ENCODE data around the gene WNK2.

The WNK2 gene

GRCh38 chr9:93256878-93257807, 73.2 kb downstream of the WNK2 start:
- no peak for DNase-seq

DNA sequence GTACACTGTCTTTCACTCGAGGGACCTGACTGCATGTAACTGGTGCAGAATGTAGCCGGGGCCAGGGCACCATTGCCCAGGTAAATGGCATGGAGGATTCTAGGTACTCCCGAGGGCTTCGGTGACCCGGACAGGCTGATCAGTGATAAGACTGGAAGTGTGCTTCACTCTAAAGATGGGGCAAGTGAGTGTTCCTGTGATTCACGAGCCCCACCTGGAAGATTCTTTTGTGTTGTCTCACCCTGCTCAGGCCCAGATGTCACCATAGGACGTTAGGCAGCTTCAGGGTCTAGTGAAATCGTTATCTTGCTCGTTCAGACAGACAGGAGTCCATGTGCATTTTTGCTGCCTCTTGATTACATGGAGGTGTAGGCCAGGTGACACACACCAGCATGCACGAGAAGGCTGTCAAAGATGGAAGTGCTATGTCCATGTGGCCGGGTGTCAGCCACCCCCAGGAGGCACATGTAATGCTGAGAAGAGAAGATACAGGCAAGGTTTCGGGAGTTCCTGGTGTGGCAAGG, 73.9 kb downstream of the WNK2 start:
- DNase-seq, result no peak

DNA sequence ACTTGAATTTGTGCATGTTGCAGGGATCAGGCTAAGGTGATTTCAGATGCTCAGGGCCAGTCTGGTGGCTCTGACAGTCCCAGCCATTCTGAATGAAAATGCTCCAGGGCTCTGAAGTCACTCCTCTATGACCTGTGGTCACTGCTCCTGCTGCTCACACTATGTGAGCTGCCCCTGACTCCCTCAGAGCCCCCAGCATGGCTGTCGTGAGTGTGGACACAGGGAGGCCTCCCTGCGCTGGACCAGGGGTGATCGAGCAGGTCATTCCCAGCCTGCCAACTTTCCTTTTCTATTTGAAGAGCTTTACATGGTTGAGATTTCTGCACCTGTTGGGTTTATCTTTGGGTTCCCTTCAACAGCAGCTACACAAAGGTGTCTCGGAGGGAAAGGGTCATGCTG, 74.5 kb downstream of the WNK2 start:
- DNase-seq, result no peak

DNA sequence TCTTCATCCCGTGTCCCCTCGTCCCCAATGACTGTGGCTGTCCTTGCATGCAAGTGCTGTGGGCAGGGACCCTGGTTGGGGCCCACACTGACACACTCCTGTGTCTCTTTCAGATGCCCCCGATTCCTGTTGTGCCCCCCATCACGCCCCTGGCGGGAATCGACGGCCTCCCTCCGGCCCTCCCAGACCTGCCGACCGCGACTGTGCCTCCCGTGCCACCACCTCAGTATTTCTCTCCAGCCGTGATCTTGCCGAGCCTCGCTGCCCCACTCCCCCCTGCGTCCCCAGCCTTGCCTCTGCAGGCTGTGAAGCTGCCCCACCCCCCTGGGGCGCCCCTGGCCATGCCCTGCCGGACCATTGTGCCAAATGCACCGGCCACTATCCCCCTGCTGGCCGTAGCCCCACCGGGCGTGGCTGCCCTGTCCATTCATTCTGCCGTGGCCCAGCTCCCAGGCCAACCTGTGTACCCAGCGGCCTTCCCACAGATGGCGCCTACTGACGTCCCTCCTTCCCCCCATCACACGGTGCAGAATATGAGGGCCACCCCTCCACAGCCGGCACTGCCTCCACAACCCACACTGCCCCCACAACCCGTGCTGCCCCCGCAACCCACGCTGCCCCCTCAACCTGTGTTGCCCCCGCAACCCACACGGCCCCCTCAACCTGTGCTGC, 75.0 kb downstream of the WNK2 start:
- DNase-seq, result no peak

DNA sequence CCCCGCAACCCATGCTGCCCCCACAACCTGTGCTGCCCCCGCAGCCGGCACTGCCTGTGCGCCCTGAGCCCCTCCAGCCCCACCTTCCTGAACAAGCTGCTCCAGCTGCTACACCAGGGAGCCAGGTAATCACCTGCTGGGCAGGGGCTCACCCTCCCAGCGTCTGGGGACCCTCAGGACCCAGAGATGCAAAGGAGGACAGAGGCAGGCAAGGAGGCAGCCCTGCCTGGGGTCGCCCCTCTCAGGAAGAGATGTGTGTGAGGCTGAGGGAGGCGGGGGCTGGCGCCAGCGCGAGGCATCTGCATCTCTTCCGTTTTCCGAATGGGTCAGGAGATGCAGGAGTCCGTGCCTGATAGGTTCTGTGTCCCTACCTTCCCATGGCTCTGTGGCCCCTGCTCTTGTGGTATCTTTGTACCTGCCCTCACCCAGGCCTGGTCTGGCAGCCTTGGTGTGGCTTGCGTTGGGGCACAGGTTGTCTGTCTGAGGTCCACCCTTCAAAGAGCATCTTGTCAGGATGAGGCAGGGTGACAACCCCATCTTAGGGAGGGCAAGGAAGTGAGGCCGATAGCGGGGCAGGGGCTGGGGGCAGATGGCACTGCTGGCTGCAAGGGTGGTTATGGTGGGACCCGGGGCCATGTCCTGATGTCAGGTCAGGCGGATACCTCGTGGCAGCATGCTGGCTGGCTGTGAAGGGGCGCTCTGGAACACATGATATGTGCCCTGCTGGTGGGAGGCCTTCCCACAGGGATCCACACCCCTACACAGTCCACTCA, 75.7 kb downstream of the WNK2 start:
- DNase-seq, result no peak

DNA sequence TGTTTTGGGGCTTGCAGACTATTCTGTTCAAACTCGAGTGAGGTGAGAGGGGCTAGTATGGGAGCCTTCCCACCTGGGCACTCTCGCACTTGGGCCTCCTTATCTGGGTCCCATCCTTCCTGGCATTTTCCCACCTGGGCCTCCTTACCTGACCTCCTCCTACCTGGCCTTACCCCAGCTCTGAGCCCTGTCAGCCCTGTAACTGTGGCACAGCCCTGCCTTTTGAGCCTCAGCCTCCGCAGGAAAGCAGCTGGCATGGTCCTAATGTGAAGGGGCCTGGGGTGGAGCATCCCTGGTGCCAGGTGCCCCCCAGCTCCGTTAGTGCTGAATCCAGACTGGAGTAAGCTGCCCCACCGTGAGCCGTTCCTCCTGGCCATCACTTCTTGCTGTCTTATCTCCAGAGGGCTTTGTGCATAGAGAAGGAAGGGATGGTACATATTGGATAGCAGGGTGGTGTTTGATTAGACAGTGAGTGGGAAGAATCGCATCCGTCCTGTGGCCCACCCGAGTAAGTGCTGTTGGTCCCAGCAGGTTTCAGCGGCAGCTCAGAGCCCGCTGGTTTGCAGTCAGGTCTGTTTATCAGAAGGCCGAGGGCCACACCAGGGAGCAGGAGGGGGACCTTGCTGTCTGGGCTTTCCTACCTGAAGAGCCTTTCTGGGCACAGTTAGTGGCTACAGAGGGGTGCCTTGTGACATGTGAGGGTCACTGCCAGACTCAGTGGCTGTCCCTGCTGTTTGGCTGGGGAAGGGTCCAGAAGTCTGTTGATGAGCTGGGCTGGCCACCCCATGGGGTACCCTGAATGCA, 76.5 kb downstream of the WNK2 start:
- DNase-seq, result no peak

GRCh38 chr9:93261281-93261680, 77.3 kb downstream of the WNK2 start:
- DNase-seq, result peak; percentile 87

- DNase-seq, result no peak
Observed at GRCh38 chr9:93261735-93262523, 78.0 kb downstream of the WNK2 start.

DNA sequence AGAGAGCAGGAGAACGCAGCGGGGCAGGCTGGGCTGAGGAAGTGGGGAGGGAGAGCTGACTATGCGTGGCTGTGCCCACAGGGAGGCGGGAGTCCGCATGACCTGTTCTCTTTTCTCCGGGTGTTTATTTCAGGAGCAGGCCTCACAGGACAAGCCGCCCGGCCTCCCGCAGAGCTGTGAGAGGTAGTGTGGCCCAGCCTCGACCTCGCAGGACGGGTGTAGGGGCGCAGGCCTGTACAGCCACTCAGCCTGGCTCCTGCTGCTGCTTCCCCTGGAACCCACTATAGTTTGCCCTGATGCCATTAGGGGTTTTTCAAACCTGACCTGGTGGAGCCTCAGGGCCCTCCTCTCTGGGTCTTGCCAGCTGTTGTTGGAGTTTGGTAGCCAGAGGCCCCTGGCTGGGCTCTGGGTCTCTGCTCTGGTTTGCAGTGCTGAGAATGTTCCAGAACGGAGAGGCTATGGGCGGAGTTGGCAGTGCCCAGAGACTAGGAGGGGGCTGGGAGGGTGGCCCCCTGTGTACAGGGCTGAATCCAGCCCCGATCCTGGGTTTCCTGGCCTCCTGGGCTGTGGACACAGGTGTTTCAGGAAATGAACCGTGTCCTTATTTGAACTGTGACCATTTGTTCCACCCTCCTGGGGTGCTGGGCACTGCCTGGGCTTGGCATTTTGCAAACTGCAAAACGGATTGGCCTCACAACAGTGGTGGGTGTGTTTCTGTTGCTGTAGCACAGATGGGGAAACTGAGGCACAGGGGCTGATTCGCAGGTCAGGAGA, 78.8 kb downstream of the WNK2 start:
- peak; percentile 93 for DNase-seq

- DNase-seq, result no peak
Observed at GRCh38 chr9:93263334-93264229, 79.6 kb downstream of the WNK2 start.

DNA sequence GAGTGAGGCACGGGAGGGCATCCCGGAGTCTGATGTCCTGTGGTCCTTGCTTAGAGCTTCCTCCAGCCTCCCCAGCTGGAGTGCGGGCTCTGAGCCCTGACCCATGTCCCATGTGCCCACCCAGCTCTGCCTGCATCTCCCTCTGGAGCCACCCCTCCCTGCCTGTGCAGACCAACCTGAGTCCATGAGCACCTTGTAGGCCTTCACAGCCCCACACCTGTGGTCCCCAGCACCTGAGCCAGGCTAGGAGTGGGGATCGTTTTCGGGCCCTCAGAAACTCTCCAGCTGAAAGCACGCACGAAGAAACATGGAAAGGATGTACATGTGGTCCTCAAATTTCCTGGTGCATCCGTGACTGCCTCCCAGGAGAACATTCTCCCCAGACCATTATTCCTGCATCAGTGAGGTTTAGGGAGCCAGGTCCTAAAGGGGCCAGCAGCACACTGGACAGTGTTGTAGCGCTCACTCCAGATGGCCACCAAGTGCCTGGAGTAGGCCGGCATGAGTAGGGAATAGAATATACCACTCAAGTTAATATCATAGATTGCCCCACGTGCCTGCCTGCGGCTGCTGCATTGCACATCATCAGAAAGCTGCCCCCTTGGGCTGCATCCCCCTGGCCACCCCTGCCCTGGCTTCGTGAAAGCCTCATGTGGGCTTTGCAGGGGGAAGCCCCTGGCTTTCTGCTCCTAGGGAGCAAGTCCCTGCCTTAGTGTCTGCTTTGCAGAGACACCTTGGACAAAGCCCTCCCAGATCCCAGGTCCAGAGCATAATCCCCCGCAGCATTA, 80.6 kb downstream of the WNK2 start:
- DNase-seq, result no peak

DNA sequence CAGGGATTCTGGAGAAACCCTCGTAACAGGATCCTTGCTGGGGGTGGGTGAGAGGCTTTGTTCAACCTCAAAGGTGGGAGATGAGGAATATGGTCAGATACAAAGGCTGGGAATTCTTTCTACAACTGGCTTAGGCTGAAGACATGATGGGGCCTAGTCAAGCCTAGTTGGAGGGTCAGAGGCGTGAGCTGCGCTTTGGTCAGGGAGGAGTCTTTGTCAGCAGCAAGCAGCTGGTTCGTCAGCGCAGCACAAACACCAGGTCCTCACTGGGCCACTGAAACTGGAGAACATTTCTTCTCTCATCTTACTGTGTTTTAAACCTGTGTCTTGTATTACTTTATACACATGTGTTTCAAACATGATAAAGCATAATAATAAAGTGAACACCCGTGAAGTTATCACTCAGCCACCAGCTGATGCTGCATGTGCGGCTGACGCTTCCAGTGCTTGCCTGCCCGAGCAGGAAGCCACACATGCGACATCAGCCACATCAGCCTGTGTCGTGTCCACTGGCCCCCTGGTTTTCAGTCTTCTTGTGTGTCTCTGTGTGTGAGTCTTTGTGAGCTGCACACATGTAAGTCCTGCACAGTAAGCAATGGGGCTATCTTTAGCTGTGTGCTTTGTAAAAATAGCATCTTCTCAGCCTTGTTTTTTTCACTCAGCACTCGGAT, 81.5 kb downstream of the WNK2 start:
- DNase-seq, result no peak

- no peak for DNase-seq
Observed at GRCh38 chr9:93265972-93266371, 82.0 kb downstream of the WNK2 start.

- no peak for DNase-seq
Observed at GRCh38 chr9:93266521-93267001, 82.6 kb downstream of the WNK2 start.

GRCh38 chr9:93267091-93267541, 83.2 kb downstream of the WNK2 start:
- DNase-seq, result no peak

GRCh38 chr9:93267681-93268505, 84.0 kb downstream of the WNK2 start:
- peak; percentile 43 for DNase-seq

Measured in NCI-H69 (cell line).